K562 (cell line): ENCODE measurements around the gene KIF14. TPM values are rescaled to one million over a fixed set of nuclear protein-coding genes. Genes with fewer than 3 reads are reported as not detected.

Experiments
- BRF1 ChIP-seq: IDR thresholded peaks from 3 replicates; pipeline ENCODE4 v1.6.1; 2011; ENCODE audit warnings: borderline replicate concordance, mild to moderate bottlenecking; ENCODE audit not compliant: insufficient read length; ENCODE audit errors: extremely low read depth
- C11orf30 ChIP-seq: fragments of 450-650 bp; IDR thresholded peaks from 2 replicates; pipeline ENCODE4 v1.6.1; 2016; ENCODE audit warnings: low read depth, mild to moderate bottlenecking
- DMBX1 ChIP-seq: fragments of 250-450 bp; sonication (Bioruptor Pico); IDR thresholded peaks from 2 replicates; pipeline ENCODE4 v1.8.0; 2022; ENCODE audit warnings: inconsistent platforms, mild to moderate bottlenecking, moderate library complexity, borderline replicate concordance
- ELF1 ChIP-seq: fragments of 200-800 bp; sonication (Bioruptor generic); IDR thresholded peaks from 2 replicates; pipeline ENCODE4 v1.6.1; 2016; ENCODE audit warnings: missing genetic modification characterization, missing compliant biosample characterization
- ETV1 ChIP-seq: fragments of 450-650 bp; conservative IDR thresholded peaks from 2 replicates; pipeline ENCODE4 v1.6.1; 2016; ENCODE audit warnings: missing genetic modification characterization, control low read depth, low read depth, missing compliant biosample characterization
- FOXM1 ChIP-seq, 2 experiments: fragments of 450-650 bp in 1 of 2; sonication (generic) in 1 of 2; formaldehyde crosslinking in 1 of 2; IDR thresholded peaks; 2 replicates each; pipeline versions ENCODE4 v1.6.1 to v1.9.0; 2017 to 2022; ENCODE audit warnings: low read depth in 2 of 2, mild to moderate bottlenecking in 2 of 2, missing genetic modification reagents in 1 of 2, moderate library complexity in 1 of 2
- GABPA ChIP-seq: fragments of 200-800 bp; sonication (Bioruptor generic); conservative IDR thresholded peaks from 2 replicates; pipeline ENCODE4 v1.6.1; 2016; ENCODE audit warnings: low read depth, missing genetic modification characterization, missing compliant biosample characterization
- KAT2B ChIP-seq: IDR thresholded peaks from one replicate; pipeline ENCODE4 v1.6.1; 2012; ENCODE audit warnings: low read depth, mild to moderate bottlenecking, control low read depth, inconsistent platforms, low read length, moderate library complexity
- MBD2 ChIP-seq: sonication (generic); IDR thresholded peaks from 2 replicates; pipeline ENCODE4 v1.6.1; 2016; ENCODE audit warnings: low read depth, borderline replicate concordance
- MECOM ChIP-seq: fragments of 250-450 bp; sonication (Bioruptor Pico); IDR thresholded peaks from 2 replicates; pipeline ENCODE4 v1.8.0; 2022; ENCODE audit warnings: inconsistent platforms
- PML ChIP-seq: IDR thresholded peaks from 2 replicates; pipeline ENCODE4 v1.6.1; 2012; ENCODE audit warnings: low read length, inconsistent platforms
- RCOR1 ChIP-seq, 2 experiments: IDR thresholded peaks; 2 replicates each; pipeline ENCODE4 v1.6.1; 2012; ENCODE audit warnings: low read depth in 2 of 2, low read length in 2 of 2, borderline replicate concordance in 1 of 2, improper control_type of control experiment in 1 of 2
- ZBTB7A ChIP-seq: IDR thresholded peaks from 2 replicates; pipeline ENCODE4 v1.6.1; 2011; ENCODE audit warnings: low read depth, mild to moderate bottlenecking, low read length, moderate library complexity, borderline replicate concordance; ENCODE audit not compliant: control insufficient read depth
- ZKSCAN8 ChIP-seq: fragments of 200-800 bp; sonication (Bioruptor generic); IDR thresholded peaks from 2 replicates; pipeline ENCODE4 v1.6.1; 2016; ENCODE audit warnings: missing genetic modification characterization, missing compliant biosample characterization
- ZNF133 ChIP-seq: fragments of 250-450 bp; sonication (Bioruptor Pico); IDR thresholded peaks from 2 replicates; pipeline ENCODE4 v1.4.0; 2020; ENCODE audit warnings: mild to moderate bottlenecking
- ZNF274 ChIP-seq: IDR thresholded peaks from 2 replicates; pipeline ENCODE4 v1.6.1; 2011; ENCODE audit warnings: low read depth, mild to moderate bottlenecking, low read length, moderate library complexity, borderline replicate concordance
- ZNF444 ChIP-seq: fragments of 250-450 bp; sonication (Bioruptor Pico); IDR thresholded peaks from 2 replicates; pipeline ENCODE4 v1.4.0; 2020; ENCODE audit warnings: mild to moderate bottlenecking, moderate library complexity
- ZNF584 ChIP-seq: fragments of 200-800 bp; sonication (Bioruptor generic); IDR thresholded peaks from 2 replicates; pipeline ENCODE4 v1.6.1; 2016; ENCODE audit warnings: low read depth, mild to moderate bottlenecking, missing genetic modification characterization, missing compliant biosample characterization
- ZNF785 ChIP-seq: fragments of 250-450 bp; sonication (Bioruptor Pico); IDR thresholded peaks from 2 replicates; pipeline ENCODE4 v1.4.0; 2020; ENCODE audit warnings: mild to moderate bottlenecking
- ZZZ3 ChIP-seq: fragments of 450-650 bp; IDR thresholded peaks from 2 replicates; pipeline ENCODE4 v1.6.1; 2016; ENCODE audit warnings: antibody characterized with exemption, mild to moderate bottlenecking, moderate library complexity
- polyA plus RNA-seq, 8 experiments: library from polyadenylated mRNA; depleted of rRNA in 4 of 8; stranded (reverse) in 5 of 8; unstranded in 3 of 8; fragments of >200 nt; fragmentation: Nextera tagmentation in 2 of 8; fragmentation: Illumina TruSeq in 1 of 8; extraction: Ambion mirVana in 2 of 8; extraction: Trizol in 1 of 8; gene quantifications; 2 replicates each; pipeline versions ENCODE4 v1.2.1 to v1.2.3, GENCODE V29; 2011 to 2014; ENCODE audit warnings: inconsistent platforms in 1 of 8, missing spikeins in 1 of 8
- total RNA-seq, 7 experiments: library from RNA; depleted of rRNA in 6 of 7; stranded (reverse); fragments of >200 nt in 6 of 7; fragmentation: Illumina TruSeq in 2 of 7; extraction: Trizol in 2 of 7; gene quantifications; 2 replicates each; pipeline versions ENCODE4 v1.2.1 to v1.2.3, GENCODE V29; 2011 to 2021; ENCODE audit warnings: low replicate concordance in 1 of 7
- TF ChIP-seq, protein P1 (sequence below): fragments of 250-450 bp; sonication (Bioruptor Pico); IDR thresholded peaks from 2 replicates; pipeline ENCODE4 v1.8.0; 2022; ENCODE audit warnings: inconsistent platforms
- TF ChIP-seq, protein P2 (sequence below): sonication (generic); formaldehyde crosslinking; IDR thresholded peaks from 2 replicates; pipeline ENCODE4 v1.4.0; 2020; ENCODE audit warnings: mild to moderate bottlenecking, missing genetic modification reagents
- TF ChIP-seq, protein P3 (sequence below): sonication (generic); formaldehyde crosslinking; IDR thresholded peaks from 2 replicates; pipeline ENCODE4 v1.8.0; 2022; ENCODE audit warnings: missing genetic modification reagents, mild to moderate bottlenecking, moderate library complexity, borderline replicate concordance

The KIF14 gene
- total and polyA plus RNA-seq, 9 of the 15 experiments (the other 6 are each of a cell fraction or from before 2014, with no cell fraction given): 11.5 to 47.4 (median 29.0) TPM

DNA sequence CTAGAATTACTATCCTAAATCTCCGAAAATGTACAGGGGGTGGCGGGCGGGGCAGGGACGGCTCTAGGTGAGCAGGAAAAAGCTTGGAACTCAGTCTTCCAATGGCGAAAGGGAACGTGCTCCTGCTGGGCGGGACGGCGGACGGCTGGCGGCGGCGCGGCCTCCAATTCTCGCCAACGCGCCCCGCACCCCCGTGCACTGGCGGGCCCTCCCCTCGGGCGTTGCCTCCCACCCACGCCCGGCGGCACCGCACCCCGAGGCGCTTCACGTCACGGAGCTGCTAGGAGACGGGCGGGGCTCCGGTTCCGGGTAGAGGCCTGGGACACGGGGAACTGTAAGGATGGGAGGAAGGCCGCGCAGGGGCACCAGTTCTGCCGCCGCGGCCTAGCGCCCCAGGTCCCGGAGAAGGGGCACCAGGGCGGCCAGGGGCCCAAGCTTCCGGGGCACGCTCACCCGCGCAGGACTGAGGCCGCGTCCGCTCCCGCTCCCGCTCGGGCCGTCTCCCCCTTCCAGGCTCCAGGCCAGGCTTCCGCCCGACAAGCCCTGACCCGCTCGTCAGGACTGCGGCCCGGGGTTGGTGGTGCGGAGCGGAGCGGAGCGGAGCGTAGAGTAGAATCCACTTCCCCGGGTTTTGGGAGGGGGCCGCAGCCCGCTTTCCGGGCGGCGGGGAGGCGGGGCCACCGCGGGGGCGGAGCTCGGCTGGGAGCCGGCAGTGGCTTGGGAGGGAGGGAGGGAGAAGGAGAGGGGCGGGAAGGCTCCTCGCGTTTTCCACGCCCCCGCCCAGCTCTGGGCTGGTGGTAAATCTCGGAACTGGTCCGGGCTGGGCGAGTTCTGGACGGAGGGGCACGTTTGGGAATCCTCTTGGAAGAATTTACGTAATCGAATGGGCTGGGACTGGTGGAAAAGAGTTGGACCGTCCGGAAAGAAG lies 49.0 kb upstream of the KIF14 start, which contains the start of gene DDX59 (continued):
- TF ChIP-seq ZNF274: no peak
- TF ChIP-seq ETV1 (tag): peak; percentile 84
- TF ChIP-seq DMBX1 (CRISPR knock-in tag): no peak
- TF ChIP-seq ZKSCAN8 (CRISPR knock-in tag): no peak
- TF ChIP-seq PML: peak; percentile 53; the same call in 1 of the 2 replicates
- TF ChIP-seq MECOM (CRISPR knock-in tag): no peak
- no peak for TF ChIP-seq ZZZ3
- TF ChIP-seq ZNF133 (CRISPR knock-in tag): 0 out of 2 replicates have a peak, but pooled peaks have one; percentile 59
- peak; percentile 62; the same call in 1 of the 2 replicates for TF ChIP-seq MBD2
- TF ChIP-seq ELF1 (tag): peak; percentile 92
- 0 out of 2 replicates have a peak, but pooled peaks have one; percentile 40 for TF ChIP-seq ZNF584
- TF ChIP-seq, protein P1, sequence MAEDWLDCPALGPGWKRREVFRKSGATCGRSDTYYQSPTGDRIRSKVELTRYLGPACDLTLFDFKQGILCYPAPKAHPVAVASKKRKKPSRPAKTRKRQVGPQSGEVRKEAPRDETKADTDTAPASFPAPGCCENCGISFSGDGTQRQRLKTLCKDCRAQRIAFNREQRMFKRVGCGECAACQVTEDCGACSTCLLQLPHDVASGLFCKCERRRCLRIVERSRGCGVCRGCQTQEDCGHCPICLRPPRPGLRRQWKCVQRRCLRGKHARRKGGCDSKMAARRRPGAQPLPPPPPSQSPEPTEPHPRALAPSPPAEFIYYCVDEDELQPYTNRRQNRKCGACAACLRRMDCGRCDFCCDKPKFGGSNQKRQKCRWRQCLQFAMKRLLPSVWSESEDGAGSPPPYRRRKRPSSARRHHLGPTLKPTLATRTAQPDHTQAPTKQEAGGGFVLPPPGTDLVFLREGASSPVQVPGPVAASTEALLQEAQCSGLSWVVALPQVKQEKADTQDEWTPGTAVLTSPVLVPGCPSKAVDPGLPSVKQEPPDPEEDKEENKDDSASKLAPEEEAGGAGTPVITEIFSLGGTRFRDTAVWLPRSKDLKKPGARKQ (CRISPR knock-in tag): no peak
- TF ChIP-seq GABPA (tag): peak; percentile 89
- TF ChIP-seq BRF1: no peak
- no peak for TF ChIP-seq ZNF444 (CRISPR knock-in tag)
- no peak for TF ChIP-seq C11orf30
- TF ChIP-seq, protein P2, sequence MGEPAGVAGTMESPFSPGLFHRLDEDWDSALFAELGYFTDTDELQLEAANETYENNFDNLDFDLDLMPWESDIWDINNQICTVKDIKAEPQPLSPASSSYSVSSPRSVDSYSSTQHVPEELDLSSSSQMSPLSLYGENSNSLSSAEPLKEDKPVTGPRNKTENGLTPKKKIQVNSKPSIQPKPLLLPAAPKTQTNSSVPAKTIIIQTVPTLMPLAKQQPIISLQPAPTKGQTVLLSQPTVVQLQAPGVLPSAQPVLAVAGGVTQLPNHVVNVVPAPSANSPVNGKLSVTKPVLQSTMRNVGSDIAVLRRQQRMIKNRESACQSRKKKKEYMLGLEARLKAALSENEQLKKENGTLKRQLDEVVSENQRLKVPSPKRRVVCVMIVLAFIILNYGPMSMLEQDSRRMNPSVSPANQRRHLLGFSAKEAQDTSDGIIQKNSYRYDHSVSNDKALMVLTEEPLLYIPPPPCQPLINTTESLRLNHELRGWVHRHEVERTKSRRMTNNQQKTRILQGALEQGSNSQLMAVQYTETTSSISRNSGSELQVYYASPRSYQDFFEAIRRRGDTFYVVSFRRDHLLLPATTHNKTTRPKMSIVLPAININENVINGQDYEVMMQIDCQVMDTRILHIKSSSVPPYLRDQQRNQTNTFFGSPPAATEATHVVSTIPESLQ: peak; percentile 90; the same call in 1 of the 2 replicates
- TF ChIP-seq RCOR1 (IDR thresholded peaks at IDR 0.05; ENCODE audit: borderline replicate concordance in 1 of 2, low read depth in 2 of 2, low read length in 2 of 2): peak; percentile 49 to 70; a peak in 2 of 4 replicates
- TF ChIP-seq, protein P3, sequence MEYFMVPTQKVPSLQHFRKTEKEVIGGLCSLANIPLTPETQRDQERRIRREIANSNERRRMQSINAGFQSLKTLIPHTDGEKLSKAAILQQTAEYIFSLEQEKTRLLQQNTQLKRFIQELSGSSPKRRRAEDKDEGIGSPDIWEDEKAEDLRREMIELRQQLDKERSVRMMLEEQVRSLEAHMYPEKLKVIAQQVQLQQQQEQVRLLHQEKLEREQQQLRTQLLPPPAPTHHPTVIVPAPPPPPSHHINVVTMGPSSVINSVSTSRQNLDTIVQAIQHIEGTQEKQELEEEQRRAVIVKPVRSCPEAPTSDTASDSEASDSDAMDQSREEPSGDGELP (CRISPR knock-in tag): peak; percentile 85
- peak; percentile 54 for TF ChIP-seq ZBTB7A
- 0 out of 2 replicates have a peak, but pooled peaks have one; percentile 28 for TF ChIP-seq FOXM1 (IDR thresholded peaks at IDR 0.05; ENCODE audit: low read depth)
- TF ChIP-seq FOXM1 (CRISPR knock-in tag; IDR thresholded peaks at IDR 0.05; ENCODE audit: low read depth): peak; percentile 34; the same call in 1 of the 2 replicates
- TF ChIP-seq ZNF785 (CRISPR knock-in tag): no peak
- TF ChIP-seq KAT2B: no peak
